ENCODE results near the gene ZNF618.

ZNF618 gene

GRCh38 chr9:113985968-113986585, 110.0 kb downstream of the ZNF618 start:
- Histone ChIP-seq H3K4me2 (ENCODE audit: low read length) (no peak overlapping the region), H3K27ac (ENCODE audit: low read depth, low read length) (no peak overlapping the region), H3K27me3 (ENCODE audit: control insufficient read depth, low read length) (no peaks in the 10 kb centered on the region), H3F3A (ENCODE audit: control insufficient read depth, insufficient read depth) (no peaks in the 10 kb centered on the region), H3K36me3 (ENCODE audit: control insufficient read depth, low read length) (no peaks in the 10 kb centered on the region), H3K9me3 (ENCODE audit: control insufficient read depth, insufficient read depth, low read length) (no peaks in the 10 kb centered on the region), H3K4me3 (ENCODE audit: low read length) (no peak overlapping the region), H4K20me1 (ENCODE audit: control insufficient read depth, insufficient read depth, low read depth, low read length) (no peaks in the 10 kb centered on the region), H3K79me2 (ENCODE audit: control insufficient read depth, low read length) (no peaks in the 10 kb centered on the region), H3K4me1 (ENCODE audit: control insufficient read depth, low read length) (no peaks in the 10 kb centered on the region), H3K9me2 (replicated peaks; ENCODE audit: control insufficient read depth, low read length) (no peaks in the 10 kb centered on the region)
- no peak for TF ChIP-seq EZH2phosphoT487 (IDR thresholded peaks at IDR 0.05; ENCODE audit: borderline replicate concordance, low read length)
- no peak for TF ChIP-seq CTCF (IDR thresholded peaks at IDR 0.05; ENCODE audit: low read depth, low read length, poor library complexity, severe bottlenecking)

GRCh38 chr9:113986931-113987330, 110.8 kb downstream of the ZNF618 start:
- Histone ChIP-seq H3K9me3 (ENCODE audit: control insufficient read depth, insufficient read depth, low read length) (no peaks in the 10 kb centered on the region), H3K4me1 (ENCODE audit: control insufficient read depth, low read length) (no peaks in the 10 kb centered on the region), H3K27me3 (ENCODE audit: control insufficient read depth, low read length) (no peaks in the 10 kb centered on the region), H3K4me3 (ENCODE audit: low read length) (no peak overlapping the region), H3K79me2 (ENCODE audit: control insufficient read depth, low read length) (no peaks in the 10 kb centered on the region), H3K27ac (ENCODE audit: low read depth, low read length) (no peak overlapping the region), H3F3A (ENCODE audit: control insufficient read depth, insufficient read depth) (no peaks in the 10 kb centered on the region), H3K4me2 (ENCODE audit: low read length) (no peak overlapping the region), H3K36me3 (ENCODE audit: control insufficient read depth, low read length) (no peaks in the 10 kb centered on the region), H4K20me1 (ENCODE audit: control insufficient read depth, insufficient read depth, low read depth, low read length) (no peaks in the 10 kb centered on the region), H3K9me2 (replicated peaks; ENCODE audit: control insufficient read depth, low read length) (no peaks in the 10 kb centered on the region)
- TF ChIP-seq EZH2phosphoT487 (IDR thresholded peaks at IDR 0.05; ENCODE audit: borderline replicate concordance, low read length) (no peak), CTCF (IDR thresholded peaks at IDR 0.05; ENCODE audit: low read depth, low read length, poor library complexity, severe bottlenecking) (no peak)

- TF ChIP-seq CTCF (IDR thresholded peaks at IDR 0.05; ENCODE audit: low read depth, low read length, poor library complexity, severe bottlenecking) = no peak
- TF ChIP-seq EZH2phosphoT487 (IDR thresholded peaks at IDR 0.05; ENCODE audit: borderline replicate concordance, low read length) = no peak
- H3K27ac ChIP-seq (ENCODE audit: low read depth, low read length) = no peak overlapping the region
- no peaks in the 10 kb centered on the region for H3K9me3 ChIP-seq (ENCODE audit: control insufficient read depth, insufficient read depth, low read length)
- H3K9me2 ChIP-seq (replicated peaks; ENCODE audit: control insufficient read depth, low read length) = no peaks in the 10 kb centered on the region
- H3K4me3 ChIP-seq (ENCODE audit: low read length) = no peak overlapping the region
- H3F3A ChIP-seq (ENCODE audit: control insufficient read depth, insufficient read depth) = no peaks in the 10 kb centered on the region
- H3K4me1 ChIP-seq (ENCODE audit: control insufficient read depth, low read length) = no peaks in the 10 kb centered on the region
- no peaks in the 10 kb centered on the region for H3K27me3 ChIP-seq (ENCODE audit: control insufficient read depth, low read length)
- H4K20me1 ChIP-seq (ENCODE audit: control insufficient read depth, insufficient read depth, low read depth, low read length) = no peaks in the 10 kb centered on the region
- no peak overlapping the region for H3K4me2 ChIP-seq (ENCODE audit: low read length)
- H3K36me3 ChIP-seq (ENCODE audit: control insufficient read depth, low read length) = no peaks in the 10 kb centered on the region
- H3K79me2 ChIP-seq (ENCODE audit: control insufficient read depth, low read length) = no peaks in the 10 kb centered on the region
These were observed 111.4 kb downstream of the ZNF618 start for GRCh38 chr9:113987526-113987925.
